Activated CD4-positive, alpha-beta T cell treated with anti-CD3 and anti-CD28 coated beads, Interleukin-2, amount 10 ng/mL, durations not matched to agents 7 days and 5 days (primary cell): ENCODE results near the gene PCDHGA8. TPM values are rescaled to one million over a fixed set of nuclear protein-coding genes. Genes with fewer than 3 reads are reported as not detected.
"Not testable (repeated sequence)": the region's sequence is repeated elsewhere in the genome, so short reads cannot be mapped to it uniquely, and the experiment has no call there.

Source experiments
- CTCF ChIA-PET: fragments of 350-600 bp; sonication (Branson Sonifier 250); formaldehyde crosslinking; loops from one replicate; lab custom pipeline; 2021; ENCODE audit warnings: antibody characterized with exemption; lab: Charles Lee
- POLR2A ChIA-PET: fragments of 350-600 bp; sonication (Branson Sonifier 250); formaldehyde crosslinking; loops from one replicate; lab custom pipeline; 2021; ENCODE audit warnings: antibody characterized with exemption; lab: Charles Lee
- DNase-seq: peaks from one replicate; pipeline ENCODE4 v3.0.0-alpha.2; 2020
- H3K27ac Mint-ChIP-seq: one replicate; pipeline ENCODE4 v1.8.0; 2021; ENCODE audit warnings: mild to moderate bottlenecking, moderate library complexity, mixed read lengths
- H3K27me3 Mint-ChIP-seq: one replicate; pipeline ENCODE4 v1.8.0; 2021; ENCODE audit warnings: mixed read lengths
- H3K36me3 Mint-ChIP-seq: one replicate; pipeline ENCODE4 v1.8.0; 2021; ENCODE audit warnings: low read depth, mixed read lengths
- H3K4me1 Mint-ChIP-seq: one replicate; pipeline ENCODE4 v1.8.0; 2021; ENCODE audit warnings: mixed read lengths
- H3K4me3 Mint-ChIP-seq: one replicate; pipeline ENCODE4 v1.8.0; 2021; ENCODE audit warnings: mild to moderate bottlenecking, moderate library complexity, mixed read lengths
- H3K9me3 Mint-ChIP-seq: one replicate; pipeline ENCODE4 v1.8.0; 2021; ENCODE audit warnings: mixed read lengths
- total RNA-seq, 2 experiments: library from RNA; stranded (reverse); gene quantifications; one replicate each; pipeline ENCODE4 v1.2.3, GENCODE V29; 2021

Gene PCDHGA8
- total RNA-seq = not detected

- POLR2A ChIA-PET = no interaction called here
- peaks cover 2% of the 10 kb centered on the region for H3K36me3 Mint-ChIP-seq
- no peak for DNase-seq
- no peak within 1 kb of the TSS for H3K27ac Mint-ChIP-seq
- peaks cover 32% of the 10 kb centered on the region for H3K9me3 Mint-ChIP-seq
- H3K4me1 Mint-ChIP-seq = no peaks in the 10 kb centered on the region
- CTCF ChIA-PET = interaction anchor here (0.9 to 1.2 kb wide), 2 partner anchors 12 to 54 kb away, joined by 3 read pairs; partner anchors contain the start of gene PCDHGA2
- H3K27me3 Mint-ChIP-seq = peaks cover 46% of the 10 kb centered on the region
- H3K4me3 Mint-ChIP-seq = no peak within 1 kb of the TSS
Measured at GRCh38 chr5:141392429-141393198, at the start of gene PCDHGA8. Gene PCDHGA8, plus strand, starts transcription at chr5:141392633. Its CDS starts 181 bp downstream, at chr5:141392814.

- H3K4me1 Mint-ChIP-seq = no peaks in the 10 kb centered on the region
- H3K9me3 Mint-ChIP-seq = peaks cover 35% of the 10 kb centered on the region
- no peak for DNase-seq
- no peak overlapping the region for H3K4me3 Mint-ChIP-seq
- H3K36me3 Mint-ChIP-seq = peaks cover 7% of the 10 kb centered on the region
- POLR2A ChIA-PET = no interaction called here
- no peak overlapping the region for H3K27ac Mint-ChIP-seq
- peaks cover 34% of the 10 kb centered on the region for H3K27me3 Mint-ChIP-seq
- CTCF ChIA-PET = interaction anchor here (1.1 to 1.4 kb wide), 2 partner anchors 12 to 88 kb away, joined by 3 read pairs; partner anchors contain the start of genes PCDHGA12 and PCDHGA4
Measured at GRCh38 chr5:141342773-141343172, 49.7 kb upstream of the PCDHGA8 start.

GRCh38 chr5:141343242-141343952 is 49.0 kb upstream of the PCDHGA8 start, which contains the start of gene PCDHGA3:
Gene PCDHGA3, plus strand, starts transcription at chr5:141343829. Its CDS starts 205 bp downstream, at chr5:141344034.
- peak; percentile 28 for DNase-seq
- CTCF ChIA-PET = interaction anchor here (0.7 to 2.4 kb wide), 8 partner anchors 12 to 519 kb away, joined by 3 to 7 read pairs (median 4); partner anchors contain the start of genes PCDHGA12, PCDHGA4, PCDHGB3 and PCDHGB6
- peaks cover 7% of the 10 kb centered on the region for H3K36me3 Mint-ChIP-seq
- no peaks in the 10 kb centered on the region for H3K4me1 Mint-ChIP-seq
- H3K9me3 Mint-ChIP-seq = peaks cover 29% of the 10 kb centered on the region
- H3K27me3 Mint-ChIP-seq = peaks cover 28% of the 10 kb centered on the region
- peak within 1 kb of the TSS; percentile 60 for H3K4me3 Mint-ChIP-seq
- no peak within 1 kb of the TSS for H3K27ac Mint-ChIP-seq
- POLR2A ChIA-PET = no interaction called here

GRCh38 chr5:141343953-141344463 is 48.4 kb upstream of the PCDHGA8 start:
- peaks cover 26% of the 10 kb centered on the region for H3K9me3 Mint-ChIP-seq
- H3K4me1 Mint-ChIP-seq = no peaks in the 10 kb centered on the region
- CTCF ChIA-PET = interaction anchor here (0.7 to 2.4 kb wide), 7 partner anchors 12 to 520 kb away, joined by 3 to 7 read pairs (median 4); partner anchors contain the start of genes PCDHGA4, PCDHGB3 and PCDHGB6
- H3K27me3 Mint-ChIP-seq = peaks cover 24% of the 10 kb centered on the region
- no peak for DNase-seq
- H3K27ac Mint-ChIP-seq = no peak overlapping the region
- peak overlapping the region; percentile 60 for H3K4me3 Mint-ChIP-seq
- H3K36me3 Mint-ChIP-seq = peaks cover 7% of the 10 kb centered on the region
- POLR2A ChIA-PET = no interaction called here

- Mint-ChIP-seq H3K36me3 (peaks cover 3% of the 10 kb centered on the region), H3K4me3 (no peak overlapping the region), H3K9me3 (peaks cover 22% of the 10 kb centered on the region), H3K27ac (no peak overlapping the region), H3K4me1 (no peaks in the 10 kb centered on the region), H3K27me3 (peaks cover 23% of the 10 kb centered on the region)
- CTCF ChIA-PET = interaction anchor here (2.4 kb wide), 1 partner anchor 10 kb away, joined by 7 read pairs; the partner anchor contains the start of gene PCDHGA4
- no peak for DNase-seq
- POLR2A ChIA-PET = no interaction called here
Measured at GRCh38 chr5:141345327-141345726, 47.1 kb upstream of the PCDHGA8 start.

GRCh38 chr5:141346017-141346416 is 46.4 kb upstream of the PCDHGA8 start:
- H3K4me3 Mint-ChIP-seq, H3K27ac Mint-ChIP-seq, CTCF ChIA-PET, H3K4me1 Mint-ChIP-seq, DNase-seq, POLR2A ChIA-PET, H3K36me3 Mint-ChIP-seq: not testable (repeated sequence)
- Mint-ChIP-seq H3K9me3 (peaks cover 23% of the 10 kb centered on the region), H3K27me3 (peaks cover 29% of the 10 kb centered on the region)

- Mint-ChIP-seq H3K4me3 (no peak within 1 kb of the TSS), H3K27ac (no peak within 1 kb of the TSS), H3K36me3 (peaks cover 3% of the 10 kb centered on the region), H3K27me3 (peaks cover 24% of the 10 kb centered on the region), H3K9me3 (peaks cover 21% of the 10 kb centered on the region), H3K4me1 (no peaks in the 10 kb centered on the region)
- CTCF ChIA-PET = interaction anchor here (0.6 to 2.3 kb wide), 8 partner anchors 10 to 1558 kb away, joined by 3 to 9 read pairs (median 3); partner anchors contain the start of genes PCDHGB2 and TAF7
- POLR2A ChIA-PET = no interaction called here
- DNase-seq = peak; percentile 40
Measured at GRCh38 chr5:141349917-141350619, 42.4 kb upstream of the PCDHGA8 start, which contains the start of gene PCDHGB1. Gene PCDHGB1, plus strand, starts transcription at chr5:141350099. Its CDS starts 162 bp downstream, at chr5:141350261.

- ChIA-PET CTCF (interaction anchor here (1.0 kb wide), 1 partner anchor 19 kb away, joined by 4 read pairs; no protein-coding TSS in a partner anchor), POLR2A (no interaction called here)
- DNase-seq = no peak
- H3K27me3 Mint-ChIP-seq = peaks cover 28% of the 10 kb centered on the region
- no peak overlapping the region for H3K27ac Mint-ChIP-seq
- peaks cover 3% of the 10 kb centered on the region for H3K36me3 Mint-ChIP-seq
- no peaks in the 10 kb centered on the region for H3K4me1 Mint-ChIP-seq
- peaks cover 23% of the 10 kb centered on the region for H3K9me3 Mint-ChIP-seq
- no peak overlapping the region for H3K4me3 Mint-ChIP-seq
Measured at GRCh38 chr5:141351591-141351990, 40.8 kb upstream of the PCDHGA8 start.

GRCh38 chr5:141354900-141355469 is 37.4 kb upstream of the PCDHGA8 start, which contains the start of gene PCDHGA4:
Gene PCDHGA4, plus strand, starts transcription at chr5:141355021. Its CDS starts 87 bp downstream, at chr5:141355108.
- Mint-ChIP-seq H3K27ac (no peak within 1 kb of the TSS), H3K4me1 (peaks cover 2% of the 10 kb centered on the region), H3K27me3 (peaks cover 33% of the 10 kb centered on the region), H3K4me3 (no peak within 1 kb of the TSS), H3K36me3 (peaks cover 3% of the 10 kb centered on the region), H3K9me3 (peaks cover 28% of the 10 kb centered on the region)
- ChIA-PET CTCF (interaction anchor here (1.0 to 2.4 kb wide), 5 partner anchors 9 to 152 kb away, joined by 3 to 7 read pairs (median 3); partner anchors contain the start of genes PCDHGA3, PCDHGA5 and PCDHGB7), POLR2A (no interaction called here)
- DNase-seq = no peak

- Mint-ChIP-seq H3K27me3 (peaks cover 34% of the 10 kb centered on the region), H3K36me3 (peaks cover 3% of the 10 kb centered on the region), H3K4me3 (no peak overlapping the region), H3K27ac (no peak overlapping the region), H3K9me3 (peaks cover 28% of the 10 kb centered on the region), H3K4me1 (peaks cover 2% of the 10 kb centered on the region)
- no peak for DNase-seq
- ChIA-PET POLR2A (no interaction called here), CTCF (interaction anchor here (0.6 to 2.4 kb wide), 7 partner anchors 8 to 151 kb away, joined by 3 to 7 read pairs (median 3); partner anchors contain the start of genes PCDHGA3, PCDHGA5 and PCDHGB7)
Measured at GRCh38 chr5:141355641-141356040, 36.8 kb upstream of the PCDHGA8 start.

- H3K9me3 Mint-ChIP-seq = peaks cover 28% of the 10 kb centered on the region
- H3K27me3 Mint-ChIP-seq = peaks cover 34% of the 10 kb centered on the region
- DNase-seq = no peak
- no peak overlapping the region for H3K4me3 Mint-ChIP-seq
- peaks cover 2% of the 10 kb centered on the region for H3K4me1 Mint-ChIP-seq
- no peak overlapping the region for H3K27ac Mint-ChIP-seq
- ChIA-PET POLR2A (no interaction called here), CTCF (interaction anchor here (0.6 to 2.4 kb wide), 5 partner anchors 8 to 143 kb away, joined by 3 to 7 read pairs (median 3); partner anchors contain the start of genes PCDHGA3, PCDHGA5 and PCDHGB7)
- peaks cover 3% of the 10 kb centered on the region for H3K36me3 Mint-ChIP-seq
Measured at GRCh38 chr5:141356133-141356532, 36.3 kb upstream of the PCDHGA8 start.
